ENCODE results near the gene TIMELESS. TPM values are rescaled to one million over a fixed set of nuclear protein-coding genes. Genes with fewer than 3 reads are reported as not detected.

The TIMELESS gene
- total and polyA plus RNA-seq, 4 donors = 7.3 to 11.2 (median 9.0) TPM

- Histone ChIP-seq H3K27me3 (ENCODE audit: control insufficient read depth in 3 of 3, insufficient read depth in 3 of 3, low read length in 2 of 3) (no peaks in the 10 kb centered on the region), H3K27ac (ENCODE audit: low read depth in 1 of 2, low read length in 1 of 2) (no peak overlapping the region), H3K9ac (ENCODE audit: insufficient read depth in 1 of 2, low read length in 2 of 2) (no peak overlapping the region), H3K4me3 (no peak overlapping the region), H3K36me3 (ENCODE audit: control insufficient read depth in 4 of 4, insufficient read depth in 4 of 4, low read length in 4 of 4) (peaks cover 0 to 1% (median 0%) of the 10 kb centered on the region in 4 donors), H3K4me1 (ENCODE audit: control insufficient read depth in 5 of 5, insufficient read depth in 5 of 5, low read length in 5 of 5) (peaks cover 0 to 5% (median 0%) of the 10 kb centered on the region in 5 donors), H3K9me3 (ENCODE audit: control insufficient read depth in 4 of 4, insufficient read depth in 3 of 4, low read length in 3 of 4) (no peaks in the 10 kb centered on the region)
- WGBS, 2 donors = 87 to 96% methylated on average over 6 of the region's 6 CpGs
- TF ChIP-seq, protein P1, sequence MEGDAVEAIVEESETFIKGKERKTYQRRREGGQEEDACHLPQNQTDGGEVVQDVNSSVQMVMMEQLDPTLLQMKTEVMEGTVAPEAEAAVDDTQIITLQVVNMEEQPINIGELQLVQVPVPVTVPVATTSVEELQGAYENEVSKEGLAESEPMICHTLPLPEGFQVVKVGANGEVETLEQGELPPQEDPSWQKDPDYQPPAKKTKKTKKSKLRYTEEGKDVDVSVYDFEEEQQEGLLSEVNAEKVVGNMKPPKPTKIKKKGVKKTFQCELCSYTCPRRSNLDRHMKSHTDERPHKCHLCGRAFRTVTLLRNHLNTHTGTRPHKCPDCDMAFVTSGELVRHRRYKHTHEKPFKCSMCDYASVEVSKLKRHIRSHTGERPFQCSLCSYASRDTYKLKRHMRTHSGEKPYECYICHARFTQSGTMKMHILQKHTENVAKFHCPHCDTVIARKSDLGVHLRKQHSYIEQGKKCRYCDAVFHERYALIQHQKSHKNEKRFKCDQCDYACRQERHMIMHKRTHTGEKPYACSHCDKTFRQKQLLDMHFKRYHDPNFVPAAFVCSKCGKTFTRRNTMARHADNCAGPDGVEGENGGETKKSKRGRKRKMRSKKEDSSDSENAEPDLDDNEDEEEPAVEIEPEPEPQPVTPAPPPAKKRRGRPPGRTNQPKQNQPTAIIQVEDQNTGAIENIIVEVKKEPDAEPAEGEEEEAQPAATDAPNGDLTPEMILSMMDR (IDR thresholded peaks at IDR 0.05; ENCODE audit: control extremely low read depth, extremely low read depth) = no peak
- no peak for DNase-seq
- ATAC-seq (ENCODE audit: insufficient read depth, low FRiP score) = no peak
These were observed 26.9 kb upstream of the TIMELESS start for GRCh38 chr12:56476143-56476542.

GRCh38 chr12:56474389-56474788, 25.2 kb upstream of the TIMELESS start:
- ATAC-seq (ENCODE audit: insufficient read depth, low FRiP score) = no peak
- Histone ChIP-seq H3K9me3 (ENCODE audit: control insufficient read depth in 4 of 4, insufficient read depth in 3 of 4, low read length in 3 of 4) (no peaks in the 10 kb centered on the region), H3K4me3 (no peak overlapping the region), H3K9ac (ENCODE audit: insufficient read depth in 1 of 2, low read length in 2 of 2) (no peak overlapping the region), H3K4me1 (ENCODE audit: control insufficient read depth in 5 of 5, insufficient read depth in 5 of 5, low read length in 5 of 5) (peaks cover 0 to 6% (median 5%) of the 10 kb centered on the region in 5 donors), H3K27me3 (ENCODE audit: control insufficient read depth in 3 of 3, insufficient read depth in 3 of 3, low read length in 2 of 3) (no peaks in the 10 kb centered on the region), H3K36me3 (ENCODE audit: control insufficient read depth in 4 of 4, insufficient read depth in 4 of 4, low read length in 4 of 4) (peaks cover 0 to 2% (median under 1%) of the 10 kb centered on the region in 4 donors), H3K27ac (ENCODE audit: low read depth in 1 of 2, low read length in 1 of 2) (peak overlapping the region in 1 of 2 donors; percentile 5)
- DNase-seq = no peak
- WGBS, 2 donors = 90 to 93% methylated on average over 9 of the region's 9 CpGs
- TF ChIP-seq, protein P1 (IDR thresholded peaks at IDR 0.05; ENCODE audit: control extremely low read depth, extremely low read depth) = no peak

DNA sequence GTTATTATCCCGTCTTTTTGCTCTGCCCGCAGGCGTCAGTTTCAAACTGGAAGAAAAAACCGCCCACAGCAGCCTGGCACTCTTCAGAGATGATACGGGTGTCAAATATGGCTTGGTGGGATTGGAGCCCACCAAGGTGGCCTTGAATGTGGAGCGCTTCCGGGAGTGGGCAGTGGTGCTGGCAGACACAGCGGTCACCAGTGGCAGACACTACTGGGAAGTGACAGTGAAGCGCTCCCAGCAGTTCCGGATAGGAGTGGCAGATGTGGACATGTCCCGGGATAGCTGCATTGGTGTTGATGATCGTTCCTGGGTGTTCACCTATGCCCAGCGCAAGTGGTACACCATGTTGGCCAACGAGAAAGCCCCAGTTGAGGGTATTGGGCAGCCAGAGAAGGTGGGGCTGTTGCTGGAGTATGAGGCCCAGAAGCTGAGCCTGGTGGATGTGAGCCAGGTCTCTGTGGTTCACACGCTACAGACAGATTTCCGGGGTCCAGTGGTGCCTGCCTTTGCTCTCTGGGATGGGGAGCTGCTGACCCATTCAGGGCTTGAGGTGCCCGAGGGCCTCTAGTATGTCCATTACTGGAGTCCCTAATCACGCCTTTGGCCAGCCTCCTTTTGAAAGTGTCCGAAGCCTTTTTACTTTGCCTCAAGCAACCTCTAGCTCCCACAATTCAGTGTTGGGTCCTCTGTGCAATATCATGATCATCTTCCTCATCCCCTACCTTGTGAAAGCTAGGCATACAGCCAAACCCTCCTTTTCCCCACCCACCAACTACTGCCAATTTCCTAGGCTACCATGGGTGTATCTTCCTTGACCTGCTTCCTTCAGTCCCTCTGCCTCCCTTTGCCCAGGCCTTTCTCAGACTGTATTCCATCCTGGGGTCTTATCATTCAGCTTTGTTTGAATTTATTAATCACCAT, 20.0 kb upstream of the TIMELESS start:
- WGBS, 2 donors = 39 to 40% methylated on average over 19 of the region's 19 CpGs
- DNase-seq (peak in 2 of 3 donors; percentile 6 to 21), ATAC-seq (ENCODE audit: insufficient read depth, low FRiP score) (no peak)
- H3K4me1 ChIP-seq (ENCODE audit: control insufficient read depth in 5 of 5, insufficient read depth in 5 of 5, low read length in 5 of 5) = peaks cover 0 to 10% (median 9%) of the 10 kb centered on the region in 5 donors
- H3K27me3 ChIP-seq (ENCODE audit: control insufficient read depth in 3 of 3, insufficient read depth in 3 of 3, low read length in 2 of 3) = no peaks in the 10 kb centered on the region
- no peaks in the 10 kb centered on the region for H3K9me3 ChIP-seq (ENCODE audit: control insufficient read depth in 4 of 4, insufficient read depth in 3 of 4, low read length in 3 of 4)
- H3K9ac ChIP-seq (ENCODE audit: insufficient read depth in 1 of 2, low read length in 2 of 2) = peak overlapping the region; percentile 87 to 98
- TF ChIP-seq, protein P1 (IDR thresholded peaks at IDR 0.05; ENCODE audit: control extremely low read depth, extremely low read depth) = no peak
- peak overlapping the region; percentile 89 to 91 for H3K27ac ChIP-seq (ENCODE audit: low read depth in 1 of 2, low read length in 1 of 2)
- peak overlapping the region; percentile 82 for H3K4me3 ChIP-seq
- H3K36me3 ChIP-seq (ENCODE audit: control insufficient read depth in 4 of 4, insufficient read depth in 4 of 4, low read length in 4 of 4) = peaks cover 0 to 2% (median under 1%) of the 10 kb centered on the region in 4 donors
